HCT116 (cell line): ENCODE measurements around the gene NUP54. TPM values are rescaled to one million over a fixed set of nuclear protein-coding genes. Genes with fewer than 3 reads are reported as not detected.

Experiments
- ATAC-seq: fragments of 200-7000 bp; cut with Tn5 transposase; 2 replicates; pipeline ENCODE4 v1.9.1; 2020; ENCODE audit warnings: mild to moderate bottlenecking, moderate library complexity
- BruUV-seq: library from RNA; stranded (reverse); fragments of 400-500 nt; replicated peaks from 2 replicates; lab custom pipeline; 2021; lab: Mats Ljungman, UMichigan
- CTCF ChIA-PET: fragments of 300-600 bp; sonication (Branson Sonifier 250); formaldehyde crosslinking; loops from one replicate; lab custom pipeline; 2021; ENCODE audit warnings: antibody characterized with exemption; lab: Charles Lee
- POLR2A ChIA-PET: fragments of 300-600, 350-600 bp; sonication (Branson Sonifier 250); formaldehyde crosslinking; loops from one replicate; lab custom pipeline; 2021; ENCODE audit warnings: antibody characterized with exemption; lab: Charles Lee
- RAD21 ChIA-PET, 2 experiments: fragments of 300-600 bp; sonication (Branson Sonifier 250); formaldehyde crosslinking; loops; one replicate each; lab custom pipeline; 2023; ENCODE audit warnings: low total read pairs in 2 of 2; ENCODE audit not compliant: uncharacterized antibody in 2 of 2, unreplicated experiment in 2 of 2, low non-redundant PET in 1 of 2; lab: Charles Lee
- DNase-seq: peaks from one replicate; pipeline ENCODE4 v3.0.0-alpha.2; 2010; ENCODE audit warnings: low read depth, low spot score
- H2AFZ ChIP-seq: fragments of 200-600 bp; shearing (Covaris generic), sonication (generic); 2 replicates; pipeline ENCODE4 v1.6.1; 2017; ENCODE audit warnings: low read depth, mixed run types, mixed read lengths, antibody characterized with exemption, low read length; ENCODE audit not compliant: poor library complexity, severe bottlenecking
- H3K27ac ChIP-seq: 2 replicates; pipeline ENCODE4 v1.5.1; 2012; ENCODE audit warnings: low read depth, low read length
- H3K27me3 ChIP-seq: fragments of 200-600 bp; sonication (generic); 2 replicates; pipeline ENCODE4 v1.6.1; 2016; ENCODE audit warnings: mixed run types, low read length, mixed read lengths; ENCODE audit not compliant: insufficient read depth
- H3K36me3 ChIP-seq, 2 experiments: fragments of 200-500 bp in 1 of 2; fragments of 200-600 bp in 1 of 2; sonication (Bioruptor generic) in 1 of 2; sonication (generic) in 1 of 2; 2 replicates each; pipeline versions ENCODE4 v1.5.1 to v1.6.1; 2014 to 2016; ENCODE audit warnings: low read length in 2 of 2, inconsistent platforms in 1 of 2, mixed read lengths in 1 of 2, mixed run types in 1 of 2; ENCODE audit not compliant: insufficient read depth in 2 of 2, control insufficient read depth in 1 of 2
- H3K4me1 ChIP-seq, 2 experiments: fragments of 200-600 bp in 1 of 2; sonication (generic) in 1 of 2; 2 replicates each; pipeline versions ENCODE4 v1.5.1 to v1.6.1; 2012 to 2017; ENCODE audit warnings: low read length in 2 of 2, inconsistent platforms in 1 of 2, mild to moderate bottlenecking in 1 of 2, mixed read lengths in 1 of 2, mixed run types in 1 of 2, moderate library complexity in 1 of 2; ENCODE audit not compliant: insufficient read depth in 2 of 2, control insufficient read depth in 1 of 2
- H3K4me2 ChIP-seq: fragments of 200-600 bp; sonication (generic); 2 replicates; pipeline ENCODE4 v1.6.1; 2017; ENCODE audit warnings: mixed run types, low read length, mixed read lengths
- H3K4me3 ChIP-seq, 2 experiments: fragments of 200-600 bp in 1 of 2; sonication (generic) in 1 of 2; replicated peaks in 1 of 2; 2 replicates each; pipeline ENCODE4 v1.5.1; 2011 to 2016; ENCODE audit warnings: low read length in 2 of 2, control low read depth in 1 of 2, low read depth in 1 of 2, mild to moderate bottlenecking in 1 of 2, mixed read lengths in 1 of 2, mixed run types in 1 of 2
- H3K79me2 ChIP-seq: fragments of 200-600 bp; sonication (generic); 2 replicates; pipeline ENCODE4 v1.6.1; 2017; ENCODE audit warnings: mild to moderate bottlenecking, mixed run types, low read length, moderate library complexity, mixed read lengths; ENCODE audit not compliant: insufficient read depth
- H3K9ac ChIP-seq: fragments of 200-600 bp; sonication (generic); 2 replicates; pipeline ENCODE4 v1.6.1; 2016; ENCODE audit warnings: low read length, mixed read lengths
- H3K9me2 ChIP-seq: fragments of 200-600 bp; sonication (generic), shearing (Covaris generic); 2 replicates; pipeline ENCODE4 v1.6.1; 2017; ENCODE audit warnings: mixed run types, mild to moderate bottlenecking, moderate library complexity; ENCODE audit not compliant: insufficient read depth
- H3K9me3 ChIP-seq, 2 experiments: fragments of 200-500 bp in 1 of 2; fragments of 200-600 bp in 1 of 2; sonication (Bioruptor generic) in 1 of 2; sonication (generic) in 1 of 2; 2 replicates each; pipeline ENCODE4 v1.6.1; 2014 to 2017; ENCODE audit warnings: low read length in 2 of 2, mixed read lengths in 2 of 2, inconsistent platforms in 1 of 2, low read depth in 1 of 2, mild to moderate bottlenecking in 1 of 2, mixed run types in 1 of 2, moderate library complexity in 1 of 2; ENCODE audit not compliant: control insufficient read depth in 1 of 2, insufficient read depth in 1 of 2
- H4K20me1 ChIP-seq: fragments of 200-600 bp; sonication (generic), shearing (Covaris generic); 2 replicates; pipeline ENCODE4 v1.6.1; 2017; ENCODE audit warnings: mixed run types, mild to moderate bottlenecking, moderate library complexity; ENCODE audit not compliant: insufficient read depth
- CTCF ChIP-seq, 3 experiments: fragments of 200-600 bp in 1 of 3; sonication (generic) in 1 of 3; IDR thresholded peaks in 2 of 3; conservative IDR thresholded peaks in 1 of 3; 2 replicates each; pipeline ENCODE4 v1.5.1; 2012 to 2017; ENCODE audit warnings: low read depth in 2 of 3, low read length in 2 of 3, antibody characterized with exemption in 1 of 3, borderline replicate concordance in 1 of 3, control low read depth in 1 of 3, mild to moderate bottlenecking in 1 of 3, mixed read lengths in 1 of 3, mixed run types in 1 of 3, moderate library complexity in 1 of 3; ENCODE audit not compliant: insufficient read depth in 1 of 3
- EZH2phosphoT487 ChIP-seq: fragments of 200-600 bp; IDR thresholded peaks from 2 replicates; pipeline ENCODE4 v1.6.1; 2018; ENCODE audit warnings: antibody characterized with exemption, borderline replicate concordance
- POLR2A ChIP-seq: IDR thresholded peaks from 2 replicates; pipeline ENCODE4 v1.7.0; 2011; ENCODE audit warnings: borderline replicate concordance; ENCODE audit not compliant: insufficient read depth, insufficient read length; ENCODE audit errors: extremely low read depth
- SP1 ChIP-seq: IDR thresholded peaks from 2 replicates; pipeline ENCODE4 v1.6.1; 2012; ENCODE audit warnings: low read depth
- YY1 ChIP-seq: IDR thresholded peaks from 2 replicates; pipeline ENCODE4 v1.6.1; 2011; ENCODE audit warnings: low read length, low read depth, moderate library complexity, mild to moderate bottlenecking; ENCODE audit not compliant: insufficient replicate concordance; ENCODE audit errors: extremely low read depth
- ZBTB33 ChIP-seq: IDR thresholded peaks from 2 replicates; pipeline ENCODE4 v1.6.1; 2011; ENCODE audit warnings: mild to moderate bottlenecking, low read length, moderate library complexity; ENCODE audit not compliant: insufficient replicate concordance; ENCODE audit errors: extremely low read depth
- ZFX ChIP-seq: fragments of 450-650 bp; IDR thresholded peaks from 2 replicates; pipeline ENCODE4 v1.6.1; 2017
- intact Hi-C: fragments of 100-400 bp; cut with micrococcal nuclease; formaldehyde crosslinking; loops from 2 replicates; pipeline ENCODE4 v1.10.0; 2022
- total RNA-seq: library from RNA; stranded (reverse); gene quantifications from one replicate; pipeline ENCODE4 v1.2.1, GENCODE V29; 2021; ENCODE audit not compliant: unreplicated experiment

The NUP54 gene
- total RNA-seq, 1 experiment from 2014 or later: 53.9 TPM

GRCh38 chr4:76105652-76106051, 42.5 kb downstream of the NUP54 start:
- H2AFZ ChIP-seq: no peak overlapping the region
- no peaks in the 10 kb centered on the region for H3K9me3 ChIP-seq
- RAD21 ChIA-PET: no interaction called here
- peak; percentile 57 for ATAC-seq
- POLR2A ChIA-PET: no interaction called here
- no peaks in the 10 kb centered on the region for H4K20me1 ChIP-seq
- H3K79me2 ChIP-seq: no peaks in the 10 kb centered on the region
- CTCF ChIA-PET: interaction anchor here (1.4 to 1.7 kb wide), 2 partner anchors 110 to 210 kb away, joined by 4 to 8 read pairs; no protein-coding TSS in a partner anchor
- H3K27ac ChIP-seq: no peak overlapping the region
- H3K9me2 ChIP-seq: no peaks in the 10 kb centered on the region
- H3K9ac ChIP-seq: no peak overlapping the region
- DNase-seq: no peak
- no peak overlapping the region for H3K4me2 ChIP-seq
- TF ChIP-seq CTCF (IDR thresholded peaks at IDR 0.05 in 2 of 3, conservative IDR thresholded peaks at IDR 0.05 in 1 of 3; ENCODE audit: borderline replicate concordance in 1 of 3, insufficient read depth in 1 of 3, low read depth in 2 of 3, low read length in 2 of 3) (0 out of 6 replicates have a peak, but pooled peaks of 1 of the 3 experiments have one; percentile 7), EZH2phosphoT487 (no peak)
- H3K4me1 ChIP-seq: no peaks in the 10 kb centered on the region
- peaks cover 6% of the 10 kb centered on the region; the same call in 1 of the 2 replicates for H3K27me3 ChIP-seq
- H3K36me3 ChIP-seq: no peaks in the 10 kb centered on the region
- H3K4me3 ChIP-seq: no peak overlapping the region
- BruUV-seq: no TSS peak
- intact Hi-C loops: no loop called here

GRCh38 chr4:76096076-76096475, 52.1 kb downstream of the NUP54 start:
- BruUV-seq: no TSS peak
- H3K9me2 ChIP-seq: no peaks in the 10 kb centered on the region
- no peaks in the 10 kb centered on the region for H3K9me3 ChIP-seq
- H3K36me3 ChIP-seq: no peaks in the 10 kb centered on the region
- intact Hi-C loops: no loop called here
- H4K20me1 ChIP-seq: no peaks in the 10 kb centered on the region
- POLR2A ChIA-PET: no interaction called here
- H3K4me2 ChIP-seq: no peak overlapping the region
- CTCF ChIA-PET: no interaction called here
- H3K9ac ChIP-seq: no peak overlapping the region
- H3K4me1 ChIP-seq: no peaks in the 10 kb centered on the region
- H3K27ac ChIP-seq: no peak overlapping the region
- ATAC-seq (no peak), DNase-seq (no peak)
- RAD21 ChIA-PET: no interaction called here
- no peak for TF ChIP-seq POLR2A
- TF ChIP-seq CTCF (IDR thresholded peaks at IDR 0.05 in 2 of 3, conservative IDR thresholded peaks at IDR 0.05 in 1 of 3; ENCODE audit: borderline replicate concordance in 1 of 3, insufficient read depth in 1 of 3, low read depth in 2 of 3, low read length in 2 of 3): no peak
- no peak for TF ChIP-seq ZBTB33
- no peak for TF ChIP-seq YY1
- no peak for TF ChIP-seq ZFX
- TF ChIP-seq SP1: no peak
- H3K79me2 ChIP-seq: no peaks in the 10 kb centered on the region
- no peak overlapping the region for H3K4me3 ChIP-seq
- no peaks in the 10 kb centered on the region for H3K27me3 ChIP-seq
- H2AFZ ChIP-seq: no peak overlapping the region
